Activated naive CD4-positive, alpha-beta T cell treated with anti-CD3 and anti-CD28 coated beads, Interleukin-2, amount 10 ng/mL, durations not matched to agents 7 days and 5 days (primary cell): ENCODE measurements around the gene MLIP.

ENCODE experiments used
- CTCF ChIA-PET: fragments of 350-600 bp; sonication (Branson Sonifier 250); formaldehyde crosslinking; loops from one replicate; lab custom pipeline; 2021; ENCODE audit warnings: antibody characterized with exemption; lab: Charles Lee
- DNase-seq: peaks from one replicate; pipeline ENCODE4 v3.0.0-alpha.2; 2020
- H3K27ac Mint-ChIP-seq: one replicate; pipeline ENCODE4 v1.8.0; 2021; ENCODE audit warnings: mild to moderate bottlenecking, moderate library complexity, mixed read lengths
- H3K27me3 Mint-ChIP-seq: one replicate; pipeline ENCODE4 v1.8.0; 2021; ENCODE audit warnings: mild to moderate bottlenecking, mixed read lengths
- H3K36me3 Mint-ChIP-seq: one replicate; pipeline ENCODE4 v1.8.0; 2021; ENCODE audit warnings: mixed read lengths
- H3K4me1 Mint-ChIP-seq: one replicate; pipeline ENCODE4 v1.8.0; 2021; ENCODE audit warnings: mixed read lengths
- H3K4me3 Mint-ChIP-seq: one replicate; pipeline ENCODE4 v1.8.0; 2021; ENCODE audit warnings: mild to moderate bottlenecking, moderate library complexity, mixed read lengths
- H3K9me3 Mint-ChIP-seq: one replicate; pipeline ENCODE4 v1.8.0; 2021; ENCODE audit warnings: mixed read lengths

The MLIP gene

GRCh38 chr6:54107470-54108090 is 3.7 kb upstream of the MLIP start:
- CTCF ChIA-PET = no interaction called here
- Mint-ChIP-seq H3K9me3 (no peaks in the 10 kb centered on the region), H3K4me3 (no peak overlapping the region), H3K4me1 (no peaks in the 10 kb centered on the region), H3K36me3 (no peaks in the 10 kb centered on the region), H3K27me3 (no peaks in the 10 kb centered on the region), H3K27ac (no peak overlapping the region)
- DNase-seq = no peak

GRCh38 chr6:54108271-54108670 is 3.0 kb upstream of the MLIP start:
- H3K4me1 Mint-ChIP-seq = no peaks in the 10 kb centered on the region
- CTCF ChIA-PET = no interaction called here
- H3K27ac Mint-ChIP-seq = no peak overlapping the region
- no peaks in the 10 kb centered on the region for H3K36me3 Mint-ChIP-seq
- H3K27me3 Mint-ChIP-seq = no peaks in the 10 kb centered on the region
- DNase-seq = no peak
- H3K9me3 Mint-ChIP-seq = no peaks in the 10 kb centered on the region
- H3K4me3 Mint-ChIP-seq = no peak overlapping the region

GRCh38 chr6:54109586-54109985 is 1.7 kb upstream of the MLIP start:
- Mint-ChIP-seq H3K27ac (no peak overlapping the region), H3K9me3 (no peaks in the 10 kb centered on the region), H3K36me3 (no peaks in the 10 kb centered on the region), H3K27me3 (no peaks in the 10 kb centered on the region), H3K4me3 (no peak overlapping the region), H3K4me1 (no peaks in the 10 kb centered on the region)
- DNase-seq = no peak
- CTCF ChIA-PET = no interaction called here

- no peak overlapping the region for H3K4me3 Mint-ChIP-seq
- CTCF ChIA-PET = no interaction called here
- H3K4me1 Mint-ChIP-seq = no peaks in the 10 kb centered on the region
Measured at GRCh38 chr6:54112151-54112650, 958 bp downstream of the MLIP start.

GRCh38 chr6:54114991-54115390 is 3.7 kb downstream of the MLIP start:
- Mint-ChIP-seq H3K27ac (no peak overlapping the region), H3K27me3 (no peaks in the 10 kb centered on the region), H3K4me1 (no peaks in the 10 kb centered on the region), H3K4me3 (no peak overlapping the region), H3K36me3 (no peaks in the 10 kb centered on the region), H3K9me3 (no peaks in the 10 kb centered on the region)
- CTCF ChIA-PET = no interaction called here
- no peak for DNase-seq

More at GRCh38 chr6:54112151-54112650, 958 bp downstream of the MLIP start:
- Mint-ChIP-seq H3K27ac (no peak overlapping the region), H3K9me3 (no peaks in the 10 kb centered on the region), H3K27me3 (no peaks in the 10 kb centered on the region), H3K36me3 (no peaks in the 10 kb centered on the region)
- no peak for DNase-seq

- Mint-ChIP-seq H3K27me3 (no peaks in the 10 kb centered on the region), H3K27ac (no peak overlapping the region), H3K4me3 (no peak overlapping the region), H3K9me3 (no peaks in the 10 kb centered on the region), H3K36me3 (no peaks in the 10 kb centered on the region), H3K4me1 (no peaks in the 10 kb centered on the region)
- no peak for DNase-seq
- CTCF ChIA-PET = no interaction called here
Measured at GRCh38 chr6:54115966-54116365, 4.7 kb downstream of the MLIP start.

- DNase-seq = no peak
- CTCF ChIA-PET = no interaction called here
- no peaks in the 10 kb centered on the region for H3K36me3 Mint-ChIP-seq
- H3K27me3 Mint-ChIP-seq = no peaks in the 10 kb centered on the region
- H3K4me3 Mint-ChIP-seq = no peak overlapping the region
- H3K9me3 Mint-ChIP-seq = no peaks in the 10 kb centered on the region
- H3K27ac Mint-ChIP-seq = no peak overlapping the region
- H3K4me1 Mint-ChIP-seq = no peaks in the 10 kb centered on the region
Measured at GRCh38 chr6:54118117-54118516, 6.9 kb downstream of the MLIP start.

GRCh38 chr6:54125493-54125892 is 14.2 kb downstream of the MLIP start:
- Mint-ChIP-seq H3K27ac (no peak overlapping the region), H3K36me3 (no peaks in the 10 kb centered on the region), H3K4me1 (no peaks in the 10 kb centered on the region)

GRCh38 chr6:54130179-54130578 is 18.9 kb downstream of the MLIP start:
- Mint-ChIP-seq H3K36me3 (no peaks in the 10 kb centered on the region), H3K9me3 (no peaks in the 10 kb centered on the region), H3K27me3 (no peaks in the 10 kb centered on the region), H3K27ac (no peak overlapping the region), H3K4me1 (no peaks in the 10 kb centered on the region), H3K4me3 (no peak overlapping the region)
- CTCF ChIA-PET = no interaction called here
- no peak for DNase-seq

More at GRCh38 chr6:54125493-54125892, 14.2 kb downstream of the MLIP start:
- no peak overlapping the region for H3K4me3 Mint-ChIP-seq
- no peak for DNase-seq
- H3K27me3 Mint-ChIP-seq = no peaks in the 10 kb centered on the region
- no peaks in the 10 kb centered on the region for H3K9me3 Mint-ChIP-seq
- CTCF ChIA-PET = no interaction called here

- no peaks in the 10 kb centered on the region for H3K9me3 Mint-ChIP-seq
- no peak overlapping the region for H3K4me3 Mint-ChIP-seq
- H3K27ac Mint-ChIP-seq = no peak overlapping the region
- no peak for DNase-seq
- H3K27me3 Mint-ChIP-seq = no peaks in the 10 kb centered on the region
- no peaks in the 10 kb centered on the region for H3K4me1 Mint-ChIP-seq
- CTCF ChIA-PET = no interaction called here
- no peaks in the 10 kb centered on the region for H3K36me3 Mint-ChIP-seq
Measured at GRCh38 chr6:54132587-54132986, 21.3 kb downstream of the MLIP start.

- Mint-ChIP-seq H3K9me3 (no peaks in the 10 kb centered on the region), H3K27me3 (no peaks in the 10 kb centered on the region), H3K4me1 (no peaks in the 10 kb centered on the region), H3K4me3 (no peak overlapping the region), H3K36me3 (no peaks in the 10 kb centered on the region), H3K27ac (no peak overlapping the region)
- CTCF ChIA-PET = no interaction called here
- no peak for DNase-seq
Measured at GRCh38 chr6:54133186-54133585, 21.9 kb downstream of the MLIP start.

- Mint-ChIP-seq H3K36me3 (no peaks in the 10 kb centered on the region), H3K4me3 (no peak overlapping the region), H3K27me3 (no peaks in the 10 kb centered on the region), H3K9me3 (no peaks in the 10 kb centered on the region), H3K4me1 (no peaks in the 10 kb centered on the region), H3K27ac (no peak overlapping the region)
- CTCF ChIA-PET = interaction anchor here (0.6 kb wide), 1 partner anchor 64 kb away, joined by 3 read pairs; no protein-coding TSS in a partner anchor
- no peak for DNase-seq
Measured at GRCh38 chr6:54134935-54135334, 23.7 kb downstream of the MLIP start.

- no peak overlapping the region for H3K4me3 Mint-ChIP-seq
Measured at GRCh38 chr6:54135665-54136369, 24.6 kb downstream of the MLIP start.

GRCh38 chr6:54138795-54139194 is 27.6 kb downstream of the MLIP start:
- CTCF ChIA-PET = no interaction called here
- no peak overlapping the region for H3K4me3 Mint-ChIP-seq
- H3K27me3 Mint-ChIP-seq = no peaks in the 10 kb centered on the region
- no peaks in the 10 kb centered on the region for H3K4me1 Mint-ChIP-seq
- no peaks in the 10 kb centered on the region for H3K9me3 Mint-ChIP-seq
- H3K36me3 Mint-ChIP-seq = no peaks in the 10 kb centered on the region
- no peak for DNase-seq
- no peak overlapping the region for H3K27ac Mint-ChIP-seq

More at GRCh38 chr6:54135665-54136369, 24.6 kb downstream of the MLIP start:
- Mint-ChIP-seq H3K9me3 (no peaks in the 10 kb centered on the region), H3K27ac (no peak overlapping the region), H3K27me3 (no peaks in the 10 kb centered on the region), H3K36me3 (no peaks in the 10 kb centered on the region), H3K4me1 (no peaks in the 10 kb centered on the region)
- no peak for DNase-seq
- CTCF ChIA-PET = no interaction called here

GRCh38 chr6:54140811-54141210 is 29.6 kb downstream of the MLIP start:
- CTCF ChIA-PET = no interaction called here
- DNase-seq = no peak
- Mint-ChIP-seq H3K27me3 (no peaks in the 10 kb centered on the region), H3K4me3 (no peak overlapping the region), H3K4me1 (no peaks in the 10 kb centered on the region), H3K9me3 (no peaks in the 10 kb centered on the region), H3K36me3 (no peaks in the 10 kb centered on the region), H3K27ac (no peak overlapping the region)
